Calu3 (cell line): ENCODE data around the gene SIRT7. TPM values are rescaled to one million over a fixed set of nuclear protein-coding genes. Genes with fewer than 3 reads are reported as not detected.

Experiments
- BruUV-seq: library from RNA; stranded (reverse); fragments of 400-500 nt; replicated peaks from 2 replicates; lab custom pipeline; 2021; lab: Mats Ljungman, UMichigan
- CTCF ChIA-PET: fragments of 300-600 bp; sonication (Branson Sonifier 250); formaldehyde crosslinking; loops from one replicate; lab custom pipeline; 2022; ENCODE audit warnings: antibody characterized with exemption; lab: Charles Lee
- DNase-seq: peaks from one replicate; pipeline ENCODE4 v3.0.0; 2022
- H3K27ac Mint-ChIP-seq: one replicate; pipeline ENCODE4 v1.8.0; 2022; ENCODE audit warnings: mixed read lengths; ENCODE audit not compliant: unreplicated experiment
- H3K27me3 Mint-ChIP-seq: one replicate; pipeline ENCODE4 v1.8.0; 2022; ENCODE audit warnings: mixed read lengths; ENCODE audit not compliant: unreplicated experiment
- H3K36me3 Mint-ChIP-seq: one replicate; pipeline ENCODE4 v1.8.0; 2022; ENCODE audit warnings: mild to moderate bottlenecking, moderate library complexity, mixed read lengths; ENCODE audit not compliant: insufficient read depth, unreplicated experiment
- H3K4me1 Mint-ChIP-seq: one replicate; pipeline ENCODE4 v1.8.0; 2022; ENCODE audit warnings: mild to moderate bottlenecking, low read depth, mixed read lengths; ENCODE audit not compliant: unreplicated experiment
- H3K4me3 Mint-ChIP-seq: one replicate; pipeline ENCODE4 v1.8.0; 2022; ENCODE audit warnings: mild to moderate bottlenecking, low read depth, moderate library complexity, mixed read lengths; ENCODE audit not compliant: unreplicated experiment
- H3K9me3 Mint-ChIP-seq: one replicate; pipeline ENCODE4 v1.8.0; 2022; ENCODE audit warnings: low read depth, mixed read lengths; ENCODE audit not compliant: unreplicated experiment
- intact Hi-C: fragments of 100-400 bp; cut with micrococcal nuclease; formaldehyde crosslinking; loops from one replicate; pipeline ENCODE4 v1.10.0; 2022; ENCODE audit not compliant: unreplicated experiment
- total RNA-seq: library from RNA; stranded (reverse); gene quantifications from 2 replicates; pipeline ENCODE4 v1.2.3, GENCODE V29; 2022
- TF ChIP-seq, protein P1 (sequence below): fragments of 200-600 bp; IDR thresholded peaks from one replicate; pipeline ENCODE4 v1.8.0; 2022; ENCODE audit warnings: antibody characterized with exemption; ENCODE audit not compliant: unreplicated experiment

SIRT7 gene
- total RNA-seq, 1 experiment from 2014 or later = 50.3 TPM

DNA sequence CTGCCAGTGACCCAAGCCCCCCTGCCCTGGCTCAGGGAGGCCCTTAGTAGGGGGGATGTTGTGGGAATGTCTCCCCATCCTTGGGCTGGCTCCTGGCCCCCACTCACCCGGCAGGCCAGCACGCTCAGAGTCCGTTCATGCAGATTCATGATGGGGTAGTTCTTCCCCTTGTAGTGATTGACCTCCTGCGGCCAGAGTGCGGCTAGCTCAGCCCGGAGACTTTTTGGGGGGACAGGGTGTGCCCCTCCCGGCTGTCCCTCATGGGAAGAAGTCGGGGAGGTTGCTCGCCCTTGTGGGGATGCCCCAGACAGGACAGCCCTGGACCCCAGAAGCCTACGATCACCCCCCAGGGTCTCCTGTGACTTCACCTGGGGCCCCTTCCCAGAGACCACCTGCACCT, 12.0 kb downstream of the SIRT7 start:
- H3K4me3 Mint-ChIP-seq = no peak overlapping the region
- TF ChIP-seq, protein P1, sequence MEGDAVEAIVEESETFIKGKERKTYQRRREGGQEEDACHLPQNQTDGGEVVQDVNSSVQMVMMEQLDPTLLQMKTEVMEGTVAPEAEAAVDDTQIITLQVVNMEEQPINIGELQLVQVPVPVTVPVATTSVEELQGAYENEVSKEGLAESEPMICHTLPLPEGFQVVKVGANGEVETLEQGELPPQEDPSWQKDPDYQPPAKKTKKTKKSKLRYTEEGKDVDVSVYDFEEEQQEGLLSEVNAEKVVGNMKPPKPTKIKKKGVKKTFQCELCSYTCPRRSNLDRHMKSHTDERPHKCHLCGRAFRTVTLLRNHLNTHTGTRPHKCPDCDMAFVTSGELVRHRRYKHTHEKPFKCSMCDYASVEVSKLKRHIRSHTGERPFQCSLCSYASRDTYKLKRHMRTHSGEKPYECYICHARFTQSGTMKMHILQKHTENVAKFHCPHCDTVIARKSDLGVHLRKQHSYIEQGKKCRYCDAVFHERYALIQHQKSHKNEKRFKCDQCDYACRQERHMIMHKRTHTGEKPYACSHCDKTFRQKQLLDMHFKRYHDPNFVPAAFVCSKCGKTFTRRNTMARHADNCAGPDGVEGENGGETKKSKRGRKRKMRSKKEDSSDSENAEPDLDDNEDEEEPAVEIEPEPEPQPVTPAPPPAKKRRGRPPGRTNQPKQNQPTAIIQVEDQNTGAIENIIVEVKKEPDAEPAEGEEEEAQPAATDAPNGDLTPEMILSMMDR = no peak
- no peak for DNase-seq
- H3K36me3 Mint-ChIP-seq = peaks cover 42% of the 10 kb centered on the region
- H3K27me3 Mint-ChIP-seq = peaks cover 8% of the 10 kb centered on the region
- no TSS peak for BruUV-seq
- H3K4me1 Mint-ChIP-seq = peaks cover 8% of the 10 kb centered on the region
- intact Hi-C loops = no loop called here
- no peak overlapping the region for H3K27ac Mint-ChIP-seq
- H3K9me3 Mint-ChIP-seq = no peaks in the 10 kb centered on the region
- CTCF ChIA-PET = no interaction called here

DNA sequence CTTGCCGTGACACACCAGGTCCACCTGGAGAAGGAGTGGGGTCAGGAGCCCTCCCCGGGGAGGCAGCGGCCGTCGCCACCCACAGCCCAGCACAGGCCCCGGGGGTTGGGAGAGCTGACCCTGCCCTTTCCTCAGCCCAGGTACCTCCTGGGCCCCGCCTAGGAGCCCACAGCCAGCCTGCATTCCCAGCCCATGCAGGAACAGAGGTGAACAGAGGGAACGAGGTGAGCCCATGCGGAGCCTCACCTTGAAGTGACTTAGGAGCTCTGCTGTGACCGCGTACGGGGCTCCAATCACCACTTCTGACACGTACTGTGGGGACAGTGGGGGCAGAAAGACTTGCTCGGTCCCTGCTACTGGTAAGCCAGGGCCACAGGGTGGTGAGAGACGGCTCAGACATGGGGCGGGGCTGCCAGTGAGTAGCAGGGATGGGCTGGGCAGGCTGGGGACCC, 12.5 kb downstream of the SIRT7 start:
- Mint-ChIP-seq H3K4me1 (peaks cover 8% of the 10 kb centered on the region), H3K36me3 (peaks cover 43% of the 10 kb centered on the region), H3K4me3 (no peak overlapping the region), H3K27ac (no peak overlapping the region), H3K9me3 (no peaks in the 10 kb centered on the region), H3K27me3 (peaks cover 13% of the 10 kb centered on the region)
- no TSS peak for BruUV-seq
- intact Hi-C loops = no loop called here
- TF ChIP-seq, protein P1 = no peak
- no peak for DNase-seq
- CTCF ChIA-PET = no interaction called here

DNA sequence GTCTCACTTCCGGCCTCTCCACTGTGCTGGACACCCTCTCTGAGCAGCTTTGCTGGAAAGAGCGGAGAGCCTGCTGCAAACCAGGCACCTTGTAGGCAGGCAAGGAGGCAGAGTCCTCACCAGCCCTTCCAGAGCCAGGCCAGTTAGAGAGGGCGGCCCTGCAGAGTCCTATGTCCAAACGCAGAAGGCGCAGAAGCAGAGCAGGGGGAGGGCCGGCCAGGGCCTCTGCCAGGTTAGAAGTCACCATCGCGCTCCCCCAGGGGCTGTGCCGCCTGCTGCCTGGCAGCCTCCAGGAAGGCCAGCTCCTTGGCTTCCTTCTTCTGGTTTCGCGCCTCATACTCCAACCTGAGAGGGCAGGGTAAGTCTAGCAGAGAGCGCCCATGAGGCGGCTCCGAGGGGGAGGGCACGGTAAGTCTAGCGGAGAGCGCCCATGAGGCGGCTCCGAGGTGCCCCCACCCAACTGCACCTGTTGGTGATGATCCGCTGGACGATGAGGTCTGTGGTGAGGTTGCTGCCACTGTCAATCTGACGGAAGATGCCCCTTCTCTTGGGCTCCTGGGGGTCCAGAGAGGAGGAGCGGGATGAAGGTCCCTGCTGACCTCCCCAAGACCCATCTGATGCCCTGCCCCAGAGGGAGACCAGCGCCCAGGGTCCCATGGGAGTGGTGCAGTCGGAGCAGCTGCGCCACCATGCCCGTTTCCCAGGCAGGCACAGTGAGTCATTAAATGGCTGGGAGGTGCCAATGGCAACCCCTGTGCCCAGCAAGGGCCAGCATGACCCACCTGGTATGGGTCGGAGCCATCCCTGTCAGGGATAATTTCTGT, 13.2 kb downstream of the SIRT7 start:
- Mint-ChIP-seq H3K9me3 (no peaks in the 10 kb centered on the region), H3K4me1 (peaks cover 3% of the 10 kb centered on the region), H3K27ac (no peak overlapping the region), H3K4me3 (no peak overlapping the region), H3K27me3 (peaks cover 16% of the 10 kb centered on the region), H3K36me3 (peaks cover 45% of the 10 kb centered on the region)
- TF ChIP-seq, protein P1 = no peak
- intact Hi-C loops = no loop called here
- no peak for DNase-seq
- CTCF ChIA-PET = no interaction called here
- no TSS peak for BruUV-seq

DNA sequence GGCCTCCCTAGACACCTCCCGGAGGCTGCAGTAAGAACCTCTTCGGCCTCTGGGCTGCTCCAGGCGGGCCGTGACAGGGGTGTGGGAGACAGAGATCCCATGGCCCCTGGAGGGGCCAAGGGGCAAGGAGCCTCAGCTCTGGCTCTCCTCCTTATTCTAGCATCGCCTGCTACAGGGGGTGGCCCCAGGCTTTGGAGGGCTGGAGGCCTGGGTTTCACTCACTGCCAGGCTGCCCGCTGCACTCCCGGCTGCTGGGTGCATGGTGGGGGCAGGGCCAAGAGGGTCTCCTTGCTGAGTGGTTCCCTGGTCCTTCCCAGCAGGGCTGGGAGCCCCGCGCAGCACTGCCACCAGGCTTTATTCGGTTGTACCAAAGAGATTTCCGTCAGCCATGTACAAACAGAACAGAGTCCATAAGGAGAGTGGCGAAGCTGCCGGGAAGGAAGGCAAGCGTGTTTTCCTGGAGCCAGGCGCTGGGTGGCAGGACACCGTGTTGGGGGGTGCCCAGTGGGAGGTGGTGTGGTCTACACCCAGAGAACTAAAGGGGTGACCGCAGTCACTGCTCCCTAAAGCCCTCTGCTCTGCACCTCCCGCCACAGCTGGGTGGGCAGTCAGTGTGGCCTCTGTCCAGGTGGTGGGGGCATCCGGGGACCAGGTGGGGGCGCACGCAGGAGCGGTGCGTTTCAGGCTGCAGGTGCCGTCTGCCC, 13.9 kb downstream of the SIRT7 start:
- Mint-ChIP-seq H3K4me3 (no peak overlapping the region), H3K27ac (no peak overlapping the region), H3K27me3 (peaks cover 16% of the 10 kb centered on the region), H3K36me3 (peaks cover 46% of the 10 kb centered on the region), H3K4me1 (no peaks in the 10 kb centered on the region), H3K9me3 (no peaks in the 10 kb centered on the region)
- TF ChIP-seq, protein P1 = no peak
- intact Hi-C loops = no loop called here
- BruUV-seq = TSS peak; percentile 13
- CTCF ChIA-PET = no interaction called here
- DNase-seq = no peak
